HG03095 (cell line): ENCODE data around the gene CRABP2.

Experiments used
- ATAC-seq: cut with Tn5 transposase; IDR thresholded peaks from one replicate; pipeline ENCODE4 v1.9.1; 2021; ENCODE audit warnings: moderate library complexity; ENCODE audit not compliant: unreplicated experiment

CRABP2 gene

DNA sequence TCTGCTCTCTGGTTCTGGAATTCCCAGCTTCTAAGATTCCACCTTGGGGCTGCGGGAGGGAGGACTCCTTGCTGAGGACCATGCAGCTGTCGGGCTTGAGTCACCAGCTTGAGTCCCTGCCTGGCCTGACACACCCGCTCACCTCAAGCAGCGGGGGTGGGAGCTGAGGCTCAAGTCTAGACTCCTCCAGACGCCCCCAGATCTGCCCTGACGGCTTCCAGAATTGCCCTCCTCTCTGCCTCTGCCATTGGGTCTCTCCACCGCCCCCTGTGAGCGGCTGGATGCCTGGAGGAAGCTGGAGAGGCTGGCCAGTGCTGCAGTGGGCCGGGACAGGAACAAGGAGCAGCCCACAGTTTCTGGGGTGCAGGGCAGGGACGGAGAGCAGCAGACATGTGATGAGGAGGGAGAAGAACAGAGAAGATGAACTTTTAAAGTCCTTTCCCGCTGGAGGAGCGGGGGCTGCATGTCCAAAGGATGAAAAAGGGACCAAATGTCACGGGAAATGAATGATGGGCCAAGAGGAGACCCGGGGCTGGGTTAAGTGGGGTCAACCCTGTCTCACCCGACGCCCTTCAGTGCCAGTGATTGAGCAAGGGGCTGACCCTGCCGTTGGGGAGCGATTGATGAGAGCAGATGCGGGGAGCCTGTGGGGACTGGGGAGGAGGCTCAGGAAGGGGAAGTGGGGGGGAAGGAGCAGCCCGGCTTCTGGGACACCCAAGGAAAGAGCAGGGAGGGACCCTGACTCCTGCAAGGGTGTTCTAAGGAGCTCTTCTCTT, 13.5 kb downstream of the CRABP2 start:
- no peak for ATAC-seq

DNA sequence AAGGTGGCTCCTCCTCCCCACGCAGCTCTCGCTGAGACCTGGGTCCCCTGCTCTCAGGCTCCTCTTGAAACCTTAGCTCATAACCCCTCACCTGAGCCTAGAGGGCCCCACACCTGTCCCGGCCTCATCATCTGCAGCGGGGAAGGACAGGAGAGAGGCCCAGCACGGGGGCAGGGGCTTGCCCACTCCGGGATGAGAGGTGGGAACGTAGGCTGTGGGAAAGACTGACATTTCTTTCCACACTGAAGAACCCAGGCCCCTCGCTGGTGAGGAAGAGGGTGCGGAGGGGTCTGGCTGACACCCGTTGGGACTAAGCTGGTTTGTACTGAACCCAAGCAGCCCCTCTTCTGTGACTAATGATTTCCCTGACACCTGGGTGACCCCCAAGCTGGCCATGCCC, 14.2 kb downstream of the CRABP2 start:
- no peak for ATAC-seq

GRCh38 chr1:156690675-156691036, 14.7 kb downstream of the CRABP2 start:
- ATAC-seq: no peak

- ATAC-seq: no peak
Observed at GRCh38 chr1:156689953-156690674, 15.3 kb downstream of the CRABP2 start.

DNA sequence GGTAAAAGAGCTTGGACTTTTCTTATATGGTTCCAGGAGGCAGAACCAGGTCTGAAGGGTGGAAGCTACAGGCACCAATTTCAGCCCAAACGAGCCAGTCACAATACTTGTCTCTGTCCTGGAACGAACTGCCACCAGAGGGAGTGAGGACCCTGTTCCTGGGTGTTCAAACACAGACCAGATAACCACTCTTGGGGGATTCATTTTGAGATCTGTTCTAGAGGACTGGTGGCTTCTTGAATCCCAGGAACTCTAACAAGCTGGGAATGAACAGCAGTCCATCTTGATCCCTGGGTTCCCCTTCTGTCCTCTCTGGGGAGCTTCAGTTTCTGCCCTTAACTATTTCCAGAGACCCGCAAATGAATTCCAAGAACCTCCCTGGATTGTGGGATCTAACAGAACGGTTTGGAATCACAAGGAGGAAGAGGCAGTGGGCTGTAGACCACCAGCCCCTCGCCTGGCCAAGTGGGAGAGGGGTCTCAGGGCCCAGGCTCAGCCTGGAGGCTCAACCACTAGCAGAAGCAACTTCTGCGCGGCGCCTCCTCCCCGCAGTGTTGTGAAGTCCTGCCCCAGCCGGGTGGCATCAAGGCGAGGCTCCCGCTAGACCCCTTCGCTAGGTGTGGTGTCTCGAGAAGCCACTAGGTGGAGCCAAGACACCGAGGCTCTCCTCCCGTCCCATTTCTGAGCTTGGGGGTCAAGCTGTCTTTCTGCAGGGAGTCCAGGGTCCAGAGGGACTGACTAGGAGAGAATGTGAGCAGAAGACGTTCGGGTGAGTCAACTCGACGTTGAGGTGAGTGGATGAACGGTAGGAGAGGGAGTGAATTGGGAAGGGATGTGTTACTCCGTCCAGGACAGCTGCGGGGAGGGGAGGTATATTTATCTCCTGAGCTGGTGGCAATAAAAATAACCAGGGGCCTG, 16.1 kb downstream of the CRABP2 start:
- peak; percentile 57 for ATAC-seq

GRCh38 chr1:156684227-156684782, 21.1 kb downstream of the CRABP2 start:
- no peak for ATAC-seq

DNA sequence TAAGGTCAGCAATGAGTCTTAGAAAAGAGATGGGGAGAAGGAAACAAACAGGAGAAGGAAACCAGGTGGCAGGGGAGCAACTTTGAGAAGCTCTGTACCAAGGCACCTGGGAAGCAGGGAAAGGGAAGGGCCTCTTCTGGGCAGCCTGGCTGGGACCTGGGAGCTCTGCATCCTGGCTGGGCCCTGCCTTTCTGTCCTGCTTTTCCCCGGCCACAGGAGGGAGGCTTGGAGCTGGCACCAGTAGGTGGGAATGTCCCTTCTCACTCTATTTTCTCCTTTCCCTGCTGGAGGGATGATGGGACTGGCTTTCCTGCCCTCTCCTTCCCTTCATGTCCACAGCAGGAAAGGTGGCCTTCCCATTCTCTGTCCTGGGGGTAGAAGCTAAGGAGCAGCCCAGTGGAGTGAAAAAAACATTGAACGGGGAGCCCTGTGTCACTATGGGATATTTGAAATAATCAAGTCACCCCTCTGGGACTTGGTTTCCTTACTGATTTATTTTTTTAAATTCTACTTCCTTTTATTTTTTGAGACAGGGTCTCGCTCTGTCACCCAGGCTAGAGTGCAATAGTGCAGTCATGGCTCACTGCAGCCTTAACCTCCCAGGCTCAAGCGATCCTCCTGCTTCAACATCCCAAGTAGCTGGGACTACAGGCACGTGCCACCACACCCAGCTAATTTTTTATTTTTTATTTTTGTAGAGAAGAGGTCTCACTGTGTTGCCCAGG, 23.1 kb downstream of the CRABP2 start:
- no peak for ATAC-seq

- ATAC-seq: no peak
Observed at GRCh38 chr1:156681196-156681960, 24.0 kb downstream of the CRABP2 start.

DNA sequence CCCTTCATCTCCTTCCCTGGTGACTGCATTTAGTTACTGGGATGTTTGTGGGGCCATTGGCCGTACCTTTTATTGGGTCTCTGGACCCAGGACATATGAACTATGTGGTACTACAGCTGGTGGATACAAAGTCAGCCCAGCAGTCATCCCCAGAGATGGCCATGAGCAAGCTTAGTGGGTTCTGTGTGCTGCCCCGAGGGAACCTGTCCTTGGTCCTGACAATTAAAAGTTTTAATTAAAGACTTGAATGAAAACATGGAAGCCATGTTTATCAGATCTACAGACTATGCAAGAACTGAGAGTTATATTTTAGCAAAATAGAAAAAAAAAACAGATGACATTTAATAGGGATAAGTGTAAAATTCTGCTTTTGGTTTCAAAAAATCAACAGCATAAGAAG, 25.3 kb downstream of the CRABP2 start:
- no peak for ATAC-seq

GRCh38 chr1:156677616-156678596, 27.5 kb downstream of the CRABP2 start:
- ATAC-seq: no peak

GRCh38 chr1:156676820-156677615, 28.4 kb downstream of the CRABP2 start, which contains the start of gene NES:
TSS of gene NES (minus strand) at chr1:156677407. CDS start at chr1:156677264, 143 bp downstream.
- no peak for ATAC-seq

DNA sequence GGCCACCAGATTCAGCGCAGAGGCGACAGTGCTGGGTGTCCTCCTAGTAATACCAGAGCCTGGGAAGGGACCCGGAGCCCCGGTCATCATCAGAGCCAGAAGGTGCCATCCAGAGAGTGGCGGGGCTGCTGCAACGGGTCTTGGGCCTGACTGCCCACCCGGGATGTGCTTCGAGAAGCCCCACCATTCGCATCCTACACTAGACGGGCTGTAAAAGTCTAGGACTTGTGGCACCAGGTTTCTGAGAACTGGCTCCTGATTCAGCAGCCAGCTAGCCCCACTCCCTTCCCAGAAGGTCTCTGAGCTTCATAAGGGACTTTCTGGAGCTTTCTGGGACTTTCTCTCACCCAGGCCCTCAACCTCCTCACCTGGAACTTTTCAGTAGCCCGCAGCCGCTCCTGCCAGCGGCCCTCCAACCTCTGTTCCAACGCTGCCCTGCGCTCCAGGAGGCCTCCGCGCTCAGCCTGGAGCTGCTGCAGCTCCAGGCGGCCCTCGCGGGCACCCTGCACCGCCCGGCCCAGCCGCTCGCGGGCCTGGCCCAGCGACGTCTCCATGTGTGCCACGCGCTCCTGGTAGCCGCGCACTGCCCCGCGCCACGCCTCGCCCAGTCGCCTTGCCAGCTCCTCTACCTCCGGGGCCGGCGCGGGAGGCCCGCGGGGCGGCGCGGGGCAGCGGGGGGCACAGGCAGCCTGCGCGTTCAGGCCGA, 29.1 kb downstream of the CRABP2 start:
- no peak for ATAC-seq

- ATAC-seq: no peak
Observed at GRCh38 chr1:156675210-156676113, 29.9 kb downstream of the CRABP2 start.

DNA sequence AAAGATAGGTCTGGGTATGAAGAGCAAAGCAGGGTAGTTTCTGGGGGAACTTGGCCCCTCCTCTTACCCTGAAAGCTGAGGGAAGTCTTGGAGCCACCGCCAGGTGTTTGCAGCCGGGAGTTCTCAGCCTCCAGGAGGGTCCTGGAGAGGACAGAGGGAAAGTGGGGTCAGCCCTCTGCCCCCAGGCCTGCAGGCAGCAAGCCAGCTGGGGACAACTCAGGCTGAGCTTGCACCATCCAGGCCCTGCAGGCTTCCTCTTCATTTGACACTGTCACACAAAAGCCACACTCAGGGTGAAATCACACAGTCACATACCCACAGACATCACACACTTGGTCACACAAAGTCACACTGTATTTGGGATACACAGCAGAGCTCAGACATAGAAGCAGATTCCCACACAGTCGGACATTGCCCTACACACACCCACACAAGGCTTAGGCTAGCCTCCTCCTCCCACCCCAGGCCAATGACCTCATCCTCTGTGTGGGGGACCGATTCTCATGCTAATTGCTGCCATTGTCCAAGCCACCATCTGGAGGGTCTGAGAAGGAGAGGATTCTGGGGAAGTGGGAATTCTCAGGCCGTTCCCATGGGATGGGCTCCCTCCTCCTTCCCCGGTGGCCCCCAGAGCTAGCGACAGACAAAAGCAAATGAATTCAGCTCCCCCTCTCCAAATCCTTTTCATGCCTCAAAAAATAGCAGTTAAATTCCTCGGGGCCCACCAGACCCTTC, 31.8 kb downstream of the CRABP2 start:
- ATAC-seq: no peak

- ATAC-seq: no peak
Observed at GRCh38 chr1:156671804-156672203, 33.6 kb downstream of the CRABP2 start.
